ENCODE results near the gene TRIM28. TPM values are rescaled to one million over a fixed set of nuclear protein-coding genes. Genes with fewer than 3 reads are reported as not detected.

TRIM28 gene
- total and polyA plus RNA-seq, 7 donors, result 84.8 to 236 (median 201) TPM

DNA sequence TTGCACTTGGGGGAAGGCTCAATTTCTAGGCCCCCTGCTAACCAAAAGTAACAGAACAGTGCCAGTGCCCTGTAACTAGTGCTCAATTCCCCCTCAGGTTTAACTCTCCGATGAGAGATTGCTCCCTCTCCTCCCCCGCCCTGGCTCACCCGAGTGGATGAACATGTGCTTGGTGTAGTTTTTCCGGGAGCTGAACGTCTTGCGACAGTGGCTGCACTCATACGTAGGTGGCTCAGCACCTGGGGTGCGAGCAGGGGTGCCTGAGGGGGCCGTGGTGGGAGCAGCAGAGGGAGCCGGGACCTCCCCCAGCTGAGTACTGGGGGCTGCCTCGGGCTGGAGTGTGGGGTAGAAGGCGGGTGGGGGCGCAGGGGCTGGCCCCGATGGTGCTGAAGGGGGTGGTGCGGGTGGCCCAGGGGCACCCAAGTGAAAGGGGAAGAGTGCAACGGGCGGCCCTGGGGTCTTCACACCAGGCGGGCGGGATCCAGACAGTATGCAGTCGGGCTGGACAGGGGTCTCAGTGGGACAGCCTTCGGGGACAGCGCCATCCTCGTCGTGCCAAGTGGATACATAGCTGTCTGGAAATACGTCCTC is 27.5 kb upstream of the TRIM28 start:
- H3K4me1 ChIP-seq, result peaks cover 0 to 58% (median 54%) of the 10 kb centered on the region in 4 donors
- H3K9me3 ChIP-seq, result no peaks in the 10 kb centered on the region
- intact Hi-C loops (cut with DNase I), result no loop called here
- H3K27ac ChIP-seq, result no peak overlapping the region
- TF ChIP-seq EP300 (IDR thresholded peaks at IDR 0.05), result no peak
- no peak for TF ChIP-seq POLR2A (IDR thresholded peaks at IDR 0.05)
- no peak for TF ChIP-seq POLR2AphosphoS5 (IDR thresholded peaks at IDR 0.05)
- TF ChIP-seq, protein P1, sequence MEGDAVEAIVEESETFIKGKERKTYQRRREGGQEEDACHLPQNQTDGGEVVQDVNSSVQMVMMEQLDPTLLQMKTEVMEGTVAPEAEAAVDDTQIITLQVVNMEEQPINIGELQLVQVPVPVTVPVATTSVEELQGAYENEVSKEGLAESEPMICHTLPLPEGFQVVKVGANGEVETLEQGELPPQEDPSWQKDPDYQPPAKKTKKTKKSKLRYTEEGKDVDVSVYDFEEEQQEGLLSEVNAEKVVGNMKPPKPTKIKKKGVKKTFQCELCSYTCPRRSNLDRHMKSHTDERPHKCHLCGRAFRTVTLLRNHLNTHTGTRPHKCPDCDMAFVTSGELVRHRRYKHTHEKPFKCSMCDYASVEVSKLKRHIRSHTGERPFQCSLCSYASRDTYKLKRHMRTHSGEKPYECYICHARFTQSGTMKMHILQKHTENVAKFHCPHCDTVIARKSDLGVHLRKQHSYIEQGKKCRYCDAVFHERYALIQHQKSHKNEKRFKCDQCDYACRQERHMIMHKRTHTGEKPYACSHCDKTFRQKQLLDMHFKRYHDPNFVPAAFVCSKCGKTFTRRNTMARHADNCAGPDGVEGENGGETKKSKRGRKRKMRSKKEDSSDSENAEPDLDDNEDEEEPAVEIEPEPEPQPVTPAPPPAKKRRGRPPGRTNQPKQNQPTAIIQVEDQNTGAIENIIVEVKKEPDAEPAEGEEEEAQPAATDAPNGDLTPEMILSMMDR (IDR thresholded peaks at IDR 0.05), result no peak
- H3K36me3 ChIP-seq, result peaks cover 13 to 22% (median 16%) of the 10 kb centered on the region in 4 donors
- DNase-seq, result no peak
- no peaks in the 10 kb centered on the region for H3K27me3 ChIP-seq
- 92 to 93% methylated on average over 25 of the region's 25 CpGs for WGBS, 2 donors
- no peak overlapping the region for H3K4me3 ChIP-seq

DNA sequence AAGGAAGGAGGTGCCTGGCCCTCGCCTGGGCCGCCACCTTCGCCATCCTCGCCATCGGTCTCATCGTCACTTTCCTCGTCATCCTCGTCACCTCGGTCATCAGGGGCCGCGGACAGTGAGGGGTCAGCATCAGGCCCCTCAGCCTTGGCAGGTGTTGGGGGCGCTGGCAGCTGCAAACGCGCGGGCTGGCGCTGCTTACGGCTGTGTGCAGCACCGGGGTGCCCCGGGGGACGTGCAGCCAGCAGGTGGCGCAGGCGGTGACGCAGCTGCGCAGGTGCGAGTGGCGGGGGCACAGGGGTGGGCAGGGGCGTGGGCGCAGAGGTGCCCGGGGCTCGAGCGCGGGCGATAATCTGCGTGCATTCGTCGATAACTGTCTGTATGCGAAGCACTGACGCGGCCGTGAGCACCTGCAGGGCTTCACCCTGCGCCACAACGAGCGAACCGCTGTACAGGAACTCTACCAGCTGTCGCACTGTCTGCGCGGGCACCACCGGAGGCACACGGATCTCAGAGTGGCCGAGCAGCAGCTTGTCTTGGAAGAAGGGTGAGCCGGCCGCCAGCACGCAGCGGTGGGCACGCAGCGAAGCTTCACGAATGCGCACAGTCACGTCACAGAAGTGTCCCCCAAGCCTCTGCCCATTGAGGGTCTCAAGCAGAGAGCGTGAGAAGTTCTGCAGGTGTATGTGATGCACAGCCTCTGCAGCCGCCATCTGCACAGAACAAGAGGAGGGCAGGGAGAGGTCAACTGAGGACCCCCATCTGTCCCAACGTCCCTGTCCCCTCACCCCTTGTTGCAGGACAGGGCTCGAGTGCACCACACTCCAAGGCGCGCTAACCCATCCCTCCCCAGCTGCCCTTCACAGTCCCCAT is 26.7 kb upstream of the TRIM28 start:
- intact Hi-C loops (cut with DNase I), result no loop called here
- WGBS, 2 donors, result 95% methylated on average over 65 of the region's 65 CpGs
- no peak for DNase-seq
- no peaks in the 10 kb centered on the region for H3K9me3 ChIP-seq
- peak overlapping the region in 2 of 4 donors; percentile 92 to 95 for H3K27ac ChIP-seq
- no peaks in the 10 kb centered on the region for H3K27me3 ChIP-seq
- H3K36me3 ChIP-seq, result peaks cover 13 to 22% (median 16%) of the 10 kb centered on the region in 4 donors
- H3K4me3 ChIP-seq, result no peak overlapping the region
- TF ChIP-seq EP300 (IDR thresholded peaks at IDR 0.05) (no peak), POLR2AphosphoS5 (IDR thresholded peaks at IDR 0.05) (no peak), POLR2A (IDR thresholded peaks at IDR 0.05) (no peak)
- TF ChIP-seq, protein P1 (IDR thresholded peaks at IDR 0.05), result no peak
- H3K4me1 ChIP-seq, result peaks cover 0 to 58% (median 54%) of the 10 kb centered on the region in 4 donors

DNA sequence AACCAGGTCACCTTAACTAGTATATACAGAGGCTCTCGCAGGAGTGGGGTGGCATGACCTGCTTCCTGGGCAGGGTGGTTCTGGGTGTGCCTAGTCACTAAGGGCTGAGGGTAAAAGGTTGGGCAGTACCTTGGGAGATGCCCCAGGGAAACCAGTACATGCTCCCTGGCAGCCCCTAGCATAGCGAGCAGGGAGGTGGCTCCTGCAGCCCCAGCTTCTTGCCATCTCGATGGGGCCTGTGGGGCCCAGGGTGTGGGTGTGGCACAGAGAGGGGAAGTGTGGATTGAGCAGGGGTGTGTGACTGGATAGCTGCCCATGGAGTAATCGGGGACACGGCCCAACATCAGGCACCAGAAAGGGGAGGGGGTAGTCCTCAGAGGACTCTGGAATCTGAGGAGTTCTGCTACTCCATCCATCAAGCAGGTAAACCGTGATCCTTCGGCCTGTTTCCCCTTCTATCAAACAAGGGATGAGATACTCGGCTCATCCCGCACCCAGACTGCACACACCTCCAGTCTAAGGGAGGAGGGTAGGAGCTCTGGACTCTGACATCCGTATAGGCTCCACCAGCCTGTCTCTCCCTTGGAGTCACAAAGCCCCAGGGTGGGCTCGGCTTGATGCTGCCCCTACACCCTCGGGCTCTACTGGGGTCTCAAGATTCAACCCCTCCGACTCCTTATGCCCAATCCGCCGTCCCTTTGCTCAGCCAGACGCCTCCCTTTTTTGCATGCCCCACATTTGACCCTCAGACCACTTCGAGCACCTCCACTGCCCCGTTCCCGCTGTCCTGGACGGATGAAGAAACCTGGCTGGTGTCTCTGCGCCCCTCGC is 25.4 kb upstream of the TRIM28 start:
- Histone ChIP-seq H3K4me3 (peak overlapping the region; percentile 74 to 75 (median 75)), H3K36me3 (peaks cover 13 to 22% (median 16%) of the 10 kb centered on the region in 4 donors), H3K4me1 (peaks cover 0 to 56% (median 51%) of the 10 kb centered on the region in 4 donors), H3K27me3 (no peaks in the 10 kb centered on the region), H3K9me3 (no peaks in the 10 kb centered on the region), H3K27ac (peak overlapping the region; percentile 92 to 97 (median 96))
- WGBS, 2 donors, result 3 to 10% methylated on average over 22 of the region's 22 CpGs
- intact Hi-C loops (cut with DNase I), result loop anchor here (1.0 to 2.0 kb wide), 2 partner anchors 36 to 54 kb away; partner anchors contain the start of gene CHMP2A
- TF ChIP-seq, protein P1 (IDR thresholded peaks at IDR 0.05), result peak in 3 of 4 experiments; percentile 55 to 57 (median 56)
- no peak for TF ChIP-seq POLR2AphosphoS5 (IDR thresholded peaks at IDR 0.05)
- no peak for DNase-seq

DNA sequence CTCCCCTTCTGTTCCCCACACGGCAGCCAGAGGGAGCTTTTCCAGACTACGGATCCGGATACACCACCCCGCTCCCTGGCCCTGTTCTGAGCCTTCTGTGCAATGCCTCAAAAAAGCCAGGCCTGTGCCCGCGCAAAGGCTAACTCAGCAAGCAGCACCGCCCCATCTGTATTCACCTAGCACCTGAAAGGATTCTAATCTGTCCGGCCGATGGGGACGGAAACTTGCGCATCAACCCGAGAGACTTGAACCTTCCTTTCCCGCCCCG is 24.8 kb upstream of the TRIM28 start:
- TF ChIP-seq EP300 (IDR thresholded peaks at IDR 0.05), result no peak
- TF ChIP-seq, protein P1 (IDR thresholded peaks at IDR 0.05), result peak in 1 of 4 experiments; percentile 60
- intact Hi-C loops (cut with DNase I), result loop anchor here (1.0 to 2.0 kb wide), 2 partner anchors 36 to 53 kb away; partner anchors contain the start of gene CHMP2A
- Histone ChIP-seq H3K9me3 (no peaks in the 10 kb centered on the region), H3K36me3 (peaks cover 13 to 22% (median 16%) of the 10 kb centered on the region in 4 donors), H3K27ac (peak overlapping the region; percentile 92 to 97 (median 96)), H3K4me3 (peak overlapping the region; percentile 74 to 75 (median 75)), H3K4me1 (peaks cover 0 to 50% (median 46%) of the 10 kb centered on the region in 4 donors), H3K27me3 (no peaks in the 10 kb centered on the region)
- DNase-seq, result peak; percentile 84
- WGBS, 2 donors, result 1% methylated on average over 14 of the region's 14 CpGs
